Daoy (cell line): ENCODE results near the gene TAX1BP1. TPM values are rescaled to one million over a fixed set of nuclear protein-coding genes. Genes with fewer than 3 reads are reported as not detected.

Experiments used
- total RNA-seq: library from RNA; depleted of rRNA; stranded (reverse); fragments of >200 nt; shearing (Covaris generic); gene quantifications from 2 replicates; pipeline ENCODE4 v1.2.3, GENCODE V29; 2014; rRNA removed

TAX1BP1 gene
- total RNA-seq, 1 experiment from 2014 or later: 178 TPM

Other genes starting within 250 kb of the TAX1BP1 start
- gene HIBADH, start 77.3 kb upstream of the TAX1BP1 start, total RNA-seq: 49.8 and 62.7 TPM in 2 replicates